AG10803 (cell line): ENCODE measurements around the gene SLC25A34.
A peak's percentile ranks its signal among the peaks of the same experiment; 100 is the strongest.

Source experiments
- DNase-seq: peaks from one replicate; pipeline ENCODE4 v3.0.0; 2010; ENCODE audit warnings: low read depth
- H3K4me3 ChIP-seq: 2 replicates; pipeline ENCODE4 v1.5.1; 2011; ENCODE audit warnings: mild to moderate bottlenecking, low read length, control low read depth
- CTCF ChIP-seq: conservative IDR thresholded peaks from 2 replicates; pipeline ENCODE4 v1.5.1; 2011; ENCODE audit warnings: mild to moderate bottlenecking, low read length, control low read depth, inconsistent platforms

The SLC25A34 gene

GRCh38 chr1:15764269-15764764, 28.3 kb downstream of the SLC25A34 start:
- DNase-seq, result no peak
- no peak for TF ChIP-seq CTCF
- no peak overlapping the region for H3K4me3 ChIP-seq

- DNase-seq, result no peak
- H3K4me3 ChIP-seq, result no peak overlapping the region
- TF ChIP-seq CTCF, result no peak
These were observed 28.8 kb downstream of the SLC25A34 start for GRCh38 chr1:15764890-15765289.

- no peak for TF ChIP-seq CTCF
- DNase-seq, result peak; percentile 78
- H3K4me3 ChIP-seq, result no peak overlapping the region
These were observed 29.6 kb downstream of the SLC25A34 start for GRCh38 chr1:15765495-15766194.

- DNase-seq, result no peak
- TF ChIP-seq CTCF, result no peak
These were observed 31.9 kb downstream of the SLC25A34 start for GRCh38 chr1:15767941-15768340.

GRCh38 chr1:15768388-15768787, 32.3 kb downstream of the SLC25A34 start:
- no peak for DNase-seq
- TF ChIP-seq CTCF, result no peak
- no peak overlapping the region for H3K4me3 ChIP-seq

More at GRCh38 chr1:15767941-15768340, 31.9 kb downstream of the SLC25A34 start:
- H3K4me3 ChIP-seq, result no peak overlapping the region

- DNase-seq, result no peak
- no peak for TF ChIP-seq CTCF
These were observed 34.4 kb downstream of the SLC25A34 start for GRCh38 chr1:15770313-15770962.

More at GRCh38 chr1:15770313-15770962, 34.4 kb downstream of the SLC25A34 start:
- no peak overlapping the region for H3K4me3 ChIP-seq
